Fibroblast of pulmonary artery (primary cell): Measurements from ENCODE around the gene PAX6.

Experiments
- DNase-seq: peaks from one replicate; pipeline ENCODE4 v3.0.0-alpha.2; 2010; ENCODE audit warnings: low read depth
- H3K4me3 ChIP-seq: replicated peaks from 2 replicates; pipeline ENCODE4 v1.5.1; 2011; ENCODE audit warnings: low read depth, mild to moderate bottlenecking, control low read depth, low read length, moderate library complexity
- TF ChIP-seq, protein P1 (sequence below): IDR thresholded peaks from 2 replicates; pipeline ENCODE4 v1.5.1; 2011; ENCODE audit warnings: mild to moderate bottlenecking, control low read depth, low read length, inconsistent platforms; ENCODE audit errors: missing control alignments

PAX6 gene

DNA sequence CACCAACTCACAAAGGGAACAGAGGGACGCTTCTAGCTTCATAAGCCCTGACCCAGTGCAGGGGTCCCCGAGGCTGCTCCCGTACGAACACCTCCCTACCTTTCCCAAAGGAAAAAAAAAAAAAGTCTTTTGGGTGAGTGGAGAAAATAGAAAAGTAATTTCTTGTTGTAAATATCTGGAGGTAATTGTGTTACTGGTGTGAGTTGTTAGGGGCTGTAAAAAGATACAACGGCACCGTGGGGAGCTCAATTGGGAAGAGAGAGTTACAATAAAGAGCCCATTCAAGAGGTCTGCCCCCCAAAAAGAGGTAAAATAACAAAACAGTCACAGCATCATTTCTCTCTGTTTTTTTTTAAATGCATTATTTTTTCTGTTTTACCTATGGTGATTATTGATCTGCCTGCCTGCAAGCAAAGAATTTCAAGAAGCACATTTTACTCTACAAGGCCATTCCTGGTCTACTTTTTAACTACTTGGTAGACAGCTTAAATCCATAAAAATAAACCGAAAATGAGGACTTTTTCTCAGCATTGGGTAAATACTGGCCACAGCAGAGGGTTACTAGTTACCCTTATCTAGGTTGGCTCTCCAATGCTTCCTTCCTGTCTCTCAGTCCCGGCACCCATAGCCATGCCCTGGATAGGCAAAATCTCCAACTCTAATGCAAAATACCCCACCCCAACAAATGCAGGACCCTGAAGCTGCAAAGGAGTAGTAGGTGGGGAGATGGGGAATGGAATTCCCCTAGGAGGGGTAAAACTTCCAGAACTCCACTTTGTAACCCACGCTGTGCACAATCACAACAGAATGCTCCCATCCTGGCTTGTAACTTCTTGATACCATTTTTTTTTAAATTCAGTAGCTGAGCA is 3.1 kb downstream of the PAX6 start:
- TF ChIP-seq, protein P1, sequence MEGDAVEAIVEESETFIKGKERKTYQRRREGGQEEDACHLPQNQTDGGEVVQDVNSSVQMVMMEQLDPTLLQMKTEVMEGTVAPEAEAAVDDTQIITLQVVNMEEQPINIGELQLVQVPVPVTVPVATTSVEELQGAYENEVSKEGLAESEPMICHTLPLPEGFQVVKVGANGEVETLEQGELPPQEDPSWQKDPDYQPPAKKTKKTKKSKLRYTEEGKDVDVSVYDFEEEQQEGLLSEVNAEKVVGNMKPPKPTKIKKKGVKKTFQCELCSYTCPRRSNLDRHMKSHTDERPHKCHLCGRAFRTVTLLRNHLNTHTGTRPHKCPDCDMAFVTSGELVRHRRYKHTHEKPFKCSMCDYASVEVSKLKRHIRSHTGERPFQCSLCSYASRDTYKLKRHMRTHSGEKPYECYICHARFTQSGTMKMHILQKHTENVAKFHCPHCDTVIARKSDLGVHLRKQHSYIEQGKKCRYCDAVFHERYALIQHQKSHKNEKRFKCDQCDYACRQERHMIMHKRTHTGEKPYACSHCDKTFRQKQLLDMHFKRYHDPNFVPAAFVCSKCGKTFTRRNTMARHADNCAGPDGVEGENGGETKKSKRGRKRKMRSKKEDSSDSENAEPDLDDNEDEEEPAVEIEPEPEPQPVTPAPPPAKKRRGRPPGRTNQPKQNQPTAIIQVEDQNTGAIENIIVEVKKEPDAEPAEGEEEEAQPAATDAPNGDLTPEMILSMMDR = no peak
- no peak for DNase-seq
- no peak overlapping the region for H3K4me3 ChIP-seq

DNA sequence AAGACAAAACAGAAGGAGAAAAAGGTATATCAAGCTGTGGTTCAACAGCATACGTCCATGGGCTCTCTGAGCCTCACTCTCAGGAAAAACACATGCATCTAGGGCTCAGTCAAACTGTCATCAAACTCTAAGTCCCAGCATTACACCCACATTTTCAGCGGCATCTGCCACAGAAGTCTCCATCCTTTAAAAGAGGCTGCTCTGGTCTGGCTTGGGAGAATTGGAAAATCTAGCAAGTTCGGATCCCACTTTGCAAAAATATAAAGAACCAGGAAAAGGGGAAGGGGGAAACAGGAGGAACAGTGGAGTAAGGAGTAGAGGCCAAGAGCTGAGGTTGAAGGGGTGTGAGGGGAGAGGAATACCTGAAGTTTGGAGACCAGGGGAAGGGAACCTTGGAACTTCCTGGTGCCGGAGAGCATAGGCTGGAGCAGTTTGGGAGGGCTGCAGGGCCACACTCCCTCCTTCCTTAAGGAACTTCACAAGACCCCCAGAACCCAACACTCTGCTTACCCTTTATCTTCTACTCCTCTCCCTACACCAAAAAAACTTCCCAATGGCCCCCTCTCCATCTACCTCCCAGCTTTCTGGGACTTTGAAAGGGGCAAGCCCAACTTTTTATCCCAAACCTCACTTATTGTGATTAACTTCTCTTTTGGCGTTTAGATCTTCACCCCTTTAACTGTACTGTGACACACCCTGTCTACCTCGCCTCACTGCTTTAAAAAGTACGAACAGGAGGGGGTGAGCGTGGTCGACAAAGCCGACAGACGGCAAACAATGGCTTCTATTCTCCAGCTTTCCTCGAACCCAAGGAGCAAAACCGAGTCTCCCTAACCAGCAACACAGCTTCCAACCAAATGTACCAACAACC is 4.0 kb downstream of the PAX6 start:
- TF ChIP-seq, protein P1 = no peak
- no peak for DNase-seq
- no peak overlapping the region for H3K4me3 ChIP-seq

DNA sequence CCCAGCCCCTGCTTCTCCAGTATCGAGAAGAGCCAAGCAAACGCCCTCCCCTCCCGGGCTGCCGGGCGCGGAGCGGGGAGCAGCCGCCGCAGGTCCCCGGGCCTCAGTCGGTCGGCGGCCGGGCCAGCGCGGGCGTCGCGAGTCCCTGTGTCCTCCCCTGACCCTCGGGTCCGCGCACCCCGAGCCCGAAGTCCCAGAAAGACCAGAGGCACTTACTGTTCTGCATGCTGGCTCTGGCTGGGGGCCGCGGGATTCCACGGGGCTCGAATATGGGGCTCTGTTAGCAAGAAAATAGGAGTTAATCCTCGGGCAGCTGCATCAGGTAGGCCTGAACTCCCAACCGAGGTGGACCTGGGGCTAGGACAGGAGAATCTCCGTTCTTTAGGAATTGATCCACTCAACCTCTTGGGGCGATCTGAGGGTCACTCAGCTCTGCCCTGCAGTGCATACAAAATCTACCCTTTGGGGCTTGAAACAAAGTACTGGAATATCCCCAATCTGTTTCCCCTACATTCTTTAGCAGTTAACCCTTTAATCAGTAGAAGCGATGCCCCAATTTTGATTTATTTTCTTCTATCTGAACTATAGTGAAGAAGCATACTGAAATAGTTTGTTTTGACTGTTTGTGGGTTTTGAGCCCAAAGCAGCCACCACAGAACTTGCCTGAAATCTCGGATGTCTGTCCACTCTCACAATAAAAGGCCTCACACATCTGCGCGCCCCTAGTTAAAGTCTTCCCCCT is 4.8 kb downstream of the PAX6 start:
- TF ChIP-seq, protein P1 = no peak
- no peak for DNase-seq
- no peak overlapping the region for H3K4me3 ChIP-seq

DNA sequence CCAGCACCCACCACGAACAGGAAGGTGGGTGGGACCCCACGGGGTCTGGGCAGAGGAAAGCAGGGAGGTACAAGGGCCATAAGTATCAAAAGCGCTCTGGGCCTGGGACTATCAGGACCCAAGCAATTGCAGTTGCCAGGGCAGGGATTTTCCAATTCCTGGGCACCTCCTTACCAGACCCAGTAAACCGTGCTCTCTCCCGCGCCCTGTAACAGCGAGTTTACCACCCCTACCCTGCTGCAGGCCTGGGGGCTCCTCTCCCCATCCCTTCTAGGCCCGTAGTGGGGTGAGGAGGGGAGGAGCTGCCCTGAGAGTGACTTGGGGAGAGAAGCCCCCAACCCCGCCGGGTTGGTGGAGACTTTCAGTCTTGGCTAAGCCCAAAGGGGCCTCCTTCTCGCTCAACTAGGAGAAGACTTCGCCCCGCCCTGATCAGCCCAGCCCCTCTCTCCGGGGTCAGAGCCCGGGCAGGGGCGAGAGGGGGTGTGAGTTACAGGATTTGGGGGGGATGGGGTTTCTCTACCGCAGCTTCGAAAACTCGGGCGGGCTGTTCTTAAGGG is 5.4 kb downstream of the PAX6 start:
- no peak overlapping the region for H3K4me3 ChIP-seq
- TF ChIP-seq, protein P1 = no peak
- DNase-seq = no peak

DNA sequence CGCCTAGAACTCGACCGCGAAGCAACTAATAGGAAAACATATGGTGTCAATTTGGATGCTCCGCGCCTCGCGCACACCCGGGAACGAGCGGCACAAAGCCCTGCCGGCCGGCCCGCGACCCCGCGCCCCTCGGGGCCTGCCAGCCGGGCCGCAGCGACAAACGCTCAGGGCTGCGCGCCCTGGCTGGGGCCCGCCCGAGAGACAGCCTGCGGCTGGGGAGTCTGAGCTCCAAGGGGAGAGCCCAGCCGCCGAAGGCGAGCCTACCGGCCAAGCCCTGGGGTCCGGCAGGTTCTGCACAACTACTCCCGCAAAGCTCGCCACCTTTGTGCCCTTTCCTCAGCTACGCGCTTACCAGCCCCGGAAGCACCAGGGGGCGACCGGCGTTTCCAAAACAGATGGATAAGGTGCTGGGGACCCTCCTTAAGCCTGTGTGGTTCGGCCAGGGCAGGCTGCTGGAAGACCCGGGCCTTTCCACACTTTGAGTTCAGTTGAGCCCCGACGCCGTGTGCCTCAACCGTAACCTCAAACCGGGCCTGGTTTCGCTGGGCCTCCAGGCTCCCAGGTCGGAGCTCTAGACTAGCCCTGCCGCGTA is 6.0 kb downstream of the PAX6 start:
- TF ChIP-seq, protein P1 = no peak
- no peak for DNase-seq
- H3K4me3 ChIP-seq = no peak overlapping the region
